ENCODE measurements around the gene HMGCS2. TPM values are rescaled to one million over a fixed set of nuclear protein-coding genes. Genes with fewer than 3 reads are reported as not detected.

Gene HMGCS2
- total and polyA plus RNA-seq, 2 donors (not counting 1 experiment from before 2014, with no cell fraction given): not detected

- H3K27me3 Mint-ChIP-seq: peaks cover 15% of the 10 kb centered on the region
- no peak overlapping the region for H3K27ac Mint-ChIP-seq
- POLR2A ChIA-PET: no interaction called here
- TF ChIP-seq CTCF (IDR thresholded peaks at IDR 0.05) (no peak), EZH2 (IDR thresholded peaks at IDR 0.05; ENCODE audit: borderline replicate concordance, insufficient read depth, low read depth, low read length, poor library complexity, severe bottlenecking) (no peak)
- Histone ChIP-seq H3K27ac (ENCODE audit: low read length in 2 of 2) (no peak overlapping the region), H3K4me1 (ENCODE audit: control insufficient read depth in 2 of 2, insufficient read depth in 2 of 2, low read length in 2 of 2) (no peaks in the 10 kb centered on the region), H3K79me2 (ENCODE audit: control insufficient read depth, insufficient read depth, low read length) (no peaks in the 10 kb centered on the region), H3K36me3 (replicated peaks in 1 of 2; ENCODE audit: control extremely low read depth in 1 of 2, control insufficient read depth in 1 of 2, extremely low read depth in 1 of 2, insufficient read depth in 2 of 2, low read length in 1 of 2) (no peaks in the 10 kb centered on the region), H3K9ac (ENCODE audit: low read length) (no peak overlapping the region), H3K9me3 (ENCODE audit: control extremely low read depth in 1 of 3, control insufficient read depth in 2 of 3, insufficient read depth in 1 of 3, low read length in 2 of 3) (no peaks in the 10 kb centered on the region), H2AFZ (ENCODE audit: insufficient read depth, low read depth, low read length, poor library complexity, severe bottlenecking) (no peak overlapping the region), H3K4me3 (ENCODE audit: control extremely low read depth in 1 of 5, extremely low read depth in 1 of 5, insufficient read depth in 1 of 5, low read depth in 2 of 5, low read length in 4 of 5) (no peak overlapping the region), H3K4me2 (replicated peaks; ENCODE audit: low read depth, low read length, poor library complexity, severe bottlenecking) (no peak overlapping the region), H4K20me1 (ENCODE audit: control insufficient read depth, insufficient read depth, low read length, poor library complexity, severe bottlenecking) (no peaks in the 10 kb centered on the region), H3K27me3 (replicated peaks in 1 of 4; ENCODE audit: control extremely low read depth in 1 of 4, control insufficient read depth in 3 of 4, insufficient read depth in 4 of 4, low read length in 3 of 4) (no peaks in the 10 kb centered on the region)
- no peaks in the 10 kb centered on the region for H3K9me3 Mint-ChIP-seq (ENCODE audit: insufficient read depth)
- no peaks in the 10 kb centered on the region for H3K4me1 Mint-ChIP-seq
- intact Hi-C loops (cut with micrococcal nuclease): no loop called here
- WGBS (ENCODE audit: insufficient coverage): no CpG with 5 or more reads among the region's 6 CpGs
- no peak for DNase-seq
- no peak overlapping the region for H3K4me3 Mint-ChIP-seq
- ATAC-seq (ENCODE audit: low read depth): no peak
- CTCF ChIA-PET: no interaction called here
These were observed 9.7 kb upstream of the HMGCS2 start for GRCh38 chr1:119778359-119778758.

- no peak overlapping the region for H2AFZ ChIP-seq (ENCODE audit: insufficient read depth, low read depth, low read length, poor library complexity, severe bottlenecking)
- H3K4me3 Mint-ChIP-seq: no peak overlapping the region
- H3K4me1 ChIP-seq (ENCODE audit: control insufficient read depth in 2 of 2, insufficient read depth in 2 of 2, low read length in 2 of 2): no peaks in the 10 kb centered on the region
- TF ChIP-seq EZH2 (IDR thresholded peaks at IDR 0.05; ENCODE audit: borderline replicate concordance, insufficient read depth, low read depth, low read length, poor library complexity, severe bottlenecking) (no peak), CTCF (IDR thresholded peaks at IDR 0.05) (no peak)
- intact Hi-C loops (cut with micrococcal nuclease): no loop called here
- no peak overlapping the region for H3K4me2 ChIP-seq (replicated peaks; ENCODE audit: low read depth, low read length, poor library complexity, severe bottlenecking)
- H3K27ac Mint-ChIP-seq: no peak overlapping the region
- DNase-seq (no peak), ATAC-seq (ENCODE audit: low read depth) (no peak)
- H3K9ac ChIP-seq (ENCODE audit: low read length): no peak overlapping the region
- H3K36me3 ChIP-seq (replicated peaks in 1 of 2; ENCODE audit: control extremely low read depth in 1 of 2, control insufficient read depth in 1 of 2, extremely low read depth in 1 of 2, insufficient read depth in 2 of 2, low read length in 1 of 2): no peaks in the 10 kb centered on the region
- no peaks in the 10 kb centered on the region for H4K20me1 ChIP-seq (ENCODE audit: control insufficient read depth, insufficient read depth, low read length, poor library complexity, severe bottlenecking)
- no peak overlapping the region for H3K4me3 ChIP-seq (ENCODE audit: control extremely low read depth in 1 of 5, extremely low read depth in 1 of 5, insufficient read depth in 1 of 5, low read depth in 2 of 5, low read length in 4 of 5)
- no peaks in the 10 kb centered on the region for H3K79me2 ChIP-seq (ENCODE audit: control insufficient read depth, insufficient read depth, low read length)
- H3K27me3 Mint-ChIP-seq: peaks cover 5% of the 10 kb centered on the region
- H3K9me3 ChIP-seq (ENCODE audit: control extremely low read depth in 1 of 3, control insufficient read depth in 2 of 3, insufficient read depth in 1 of 3, low read length in 2 of 3): no peaks in the 10 kb centered on the region
- no peaks in the 10 kb centered on the region for H3K4me1 Mint-ChIP-seq
- POLR2A ChIA-PET: no interaction called here
- WGBS (ENCODE audit: insufficient coverage): 100% methylated on average over 1 of the region's 7 CpGs
- no peak overlapping the region for H3K27ac ChIP-seq (ENCODE audit: low read length in 2 of 2)
- H3K9me3 Mint-ChIP-seq (ENCODE audit: insufficient read depth): no peaks in the 10 kb centered on the region
- H3K27me3 ChIP-seq (replicated peaks in 1 of 4; ENCODE audit: control extremely low read depth in 1 of 4, control insufficient read depth in 3 of 4, insufficient read depth in 4 of 4, low read length in 3 of 4): peaks cover 0 to 6% (median 0%) of the 10 kb centered on the region in 4 experiments
- CTCF ChIA-PET: no interaction called here
These were observed 6.2 kb upstream of the HMGCS2 start for GRCh38 chr1:119774746-119775490.
